NCI-H526 treated with DMSO at 0.1 percent for 48 hours (cell line): ENCODE data around the gene ALDH2.
"Not testable (repeated sequence)": the region's sequence is repeated elsewhere in the genome, so short reads cannot be mapped to it uniquely, and the experiment has no call there.

Source experiments
- DNase-seq: peaks from one replicate; lab custom pipeline; 2025; lab: John Stamatoyannopoulos, UW

Gene ALDH2

GRCh38 chr12:111789779-111790178 lies 23.0 kb downstream of the ALDH2 start:
- DNase-seq = no peak

DNA sequence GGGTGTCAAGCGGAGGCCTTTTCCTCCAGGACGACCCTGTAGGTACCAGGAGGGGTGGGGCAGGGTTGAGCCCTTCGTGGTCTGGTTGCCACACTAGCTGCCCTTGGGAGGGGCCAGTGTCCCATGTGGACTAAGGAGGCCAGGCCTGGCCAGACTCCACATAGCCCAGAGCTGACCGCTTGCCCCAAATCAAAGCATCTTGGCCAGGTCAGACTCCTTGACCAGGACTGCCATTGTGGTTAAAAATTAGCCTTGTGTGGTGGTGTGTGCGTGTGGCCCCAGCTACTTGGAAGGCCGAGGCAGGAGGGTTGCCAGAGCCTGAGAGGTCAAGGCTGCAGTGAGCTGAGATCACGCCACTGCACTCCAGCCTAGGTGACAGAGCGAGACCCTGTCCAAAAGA lies 24.8 kb downstream of the ALDH2 start:
- DNase-seq = no peak

GRCh38 chr12:111792155-111792855 lies 25.6 kb downstream of the ALDH2 start:
- no peak for DNase-seq

- DNase-seq = no peak
Observed at GRCh38 chr12:111792856-111793235, 26.1 kb downstream of the ALDH2 start.

DNA sequence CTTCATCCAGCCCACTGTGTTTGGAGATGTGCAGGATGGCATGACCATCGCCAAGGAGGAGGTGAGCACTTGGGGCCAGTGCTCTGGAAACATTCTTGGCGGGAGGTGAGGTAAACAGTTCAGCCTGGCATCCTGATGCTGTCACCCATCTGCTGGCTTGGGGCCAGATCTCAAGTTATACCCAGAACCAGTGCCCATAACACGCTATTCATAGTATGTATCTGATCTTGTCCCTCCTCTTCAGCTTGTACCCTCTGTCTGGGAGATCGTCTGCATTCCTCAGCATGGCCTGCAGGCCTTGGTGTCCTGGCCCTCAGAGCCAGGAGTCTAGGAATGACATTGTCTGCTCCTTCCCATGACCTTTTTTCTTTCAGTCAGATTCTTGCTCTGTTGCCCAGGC lies 31.4 kb downstream of the ALDH2 start:
- DNase-seq = no peak

DNA sequence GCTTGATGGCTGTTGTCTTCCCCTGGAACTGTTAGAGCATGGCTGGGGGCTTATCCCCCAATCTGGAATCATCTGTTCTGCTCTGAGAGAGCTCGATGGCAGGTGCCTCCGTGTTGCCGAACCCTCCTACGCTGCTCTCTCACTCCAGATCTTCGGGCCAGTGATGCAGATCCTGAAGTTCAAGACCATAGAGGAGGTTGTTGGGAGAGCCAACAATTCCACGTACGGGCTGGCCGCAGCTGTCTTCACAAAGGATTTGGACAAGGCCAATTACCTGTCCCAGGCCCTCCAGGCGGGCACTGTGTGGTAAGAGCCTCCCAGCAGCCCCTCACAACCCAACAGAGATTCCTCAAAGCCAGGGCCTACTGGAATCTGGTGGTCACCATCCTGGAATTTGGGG lies 33.0 kb downstream of the ALDH2 start:
- no peak for DNase-seq

DNA sequence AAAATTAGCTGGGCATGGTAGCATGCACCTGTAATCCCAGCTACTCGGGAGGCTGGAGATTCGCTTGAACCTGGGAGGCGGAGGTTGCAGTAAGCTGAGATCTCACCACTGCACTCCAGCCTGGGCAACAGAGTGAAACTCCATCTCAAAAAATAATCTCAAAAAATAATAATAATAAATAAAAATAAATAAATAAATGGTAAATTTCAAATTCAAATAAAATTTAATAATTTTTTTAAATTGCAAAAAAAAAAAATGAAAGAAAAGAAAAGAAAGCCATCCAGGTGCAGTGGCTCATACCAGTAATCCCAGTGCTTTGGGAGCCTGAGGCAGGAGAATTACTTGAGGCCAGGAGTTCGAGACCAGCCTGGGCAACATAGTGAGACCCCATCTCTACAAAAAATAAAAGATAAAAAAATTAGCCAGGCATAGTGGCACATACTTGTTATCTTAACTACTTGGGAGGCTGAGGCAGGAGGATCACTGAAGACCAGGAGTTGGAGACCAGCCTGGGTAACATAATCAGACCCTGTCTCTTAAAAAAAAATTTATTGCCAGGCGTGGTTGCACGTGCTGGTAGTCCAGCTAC lies 36.4 kb downstream of the ALDH2 start:
- DNase-seq = no peak

DNA sequence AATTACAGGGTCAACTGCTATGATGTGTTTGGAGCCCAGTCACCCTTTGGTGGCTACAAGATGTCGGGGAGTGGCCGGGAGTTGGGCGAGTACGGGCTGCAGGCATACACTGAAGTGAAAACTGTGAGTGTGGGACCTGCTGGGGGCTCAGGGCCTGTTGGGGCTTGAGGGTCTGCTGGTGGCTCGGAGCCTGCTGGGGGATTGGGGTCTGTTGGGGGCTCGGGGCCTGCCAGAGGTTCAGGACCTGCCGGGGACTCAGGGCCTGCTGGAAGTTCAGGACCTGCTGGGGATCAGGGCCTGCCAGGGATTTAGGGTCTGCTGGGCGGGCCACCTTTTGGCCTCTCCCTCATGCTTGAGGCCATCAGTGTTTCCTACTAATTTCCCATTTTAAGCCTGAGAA lies 37.1 kb downstream of the ALDH2 start:
- no peak for DNase-seq

- DNase-seq = no peak
Observed at GRCh38 chr12:111806304-111806703, 39.6 kb downstream of the ALDH2 start.

DNA sequence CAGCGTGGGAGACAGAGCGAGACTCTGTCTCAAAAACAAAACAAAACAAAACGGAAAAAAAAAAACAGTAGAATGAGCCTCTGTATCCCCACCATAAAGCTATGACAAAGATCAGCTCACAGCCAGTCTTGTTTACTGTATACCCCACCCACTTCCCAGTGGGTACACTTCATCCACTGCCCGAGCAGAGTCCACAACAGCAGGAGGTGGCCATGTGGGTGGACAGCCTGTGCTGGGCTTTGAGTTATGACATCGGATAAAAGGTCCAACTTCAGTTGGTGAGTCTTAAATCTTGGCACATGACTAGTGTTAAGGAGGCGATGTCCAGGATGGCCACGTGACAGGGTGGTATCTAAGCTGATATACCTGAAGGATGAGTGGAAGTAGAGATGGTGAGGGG lies 40.5 kb downstream of the ALDH2 start:
- DNase-seq = no peak

GRCh38 chr12:111812881-111813741 lies 46.4 kb downstream of the ALDH2 start:
- DNase-seq = peak; percentile 68

GRCh38 chr12:111816065-111816615 lies 49.4 kb downstream of the ALDH2 start:
- DNase-seq = no peak

- DNase-seq = peak; percentile 86
Observed at GRCh38 chr12:111816898-111817297, 50.2 kb downstream of the ALDH2 start.

GRCh38 chr12:111818340-111818739 lies 51.6 kb downstream of the ALDH2 start:
- DNase-seq = no peak

GRCh38 chr12:111819191-111820158 lies 52.7 kb downstream of the ALDH2 start:
- DNase-seq = no peak

DNA sequence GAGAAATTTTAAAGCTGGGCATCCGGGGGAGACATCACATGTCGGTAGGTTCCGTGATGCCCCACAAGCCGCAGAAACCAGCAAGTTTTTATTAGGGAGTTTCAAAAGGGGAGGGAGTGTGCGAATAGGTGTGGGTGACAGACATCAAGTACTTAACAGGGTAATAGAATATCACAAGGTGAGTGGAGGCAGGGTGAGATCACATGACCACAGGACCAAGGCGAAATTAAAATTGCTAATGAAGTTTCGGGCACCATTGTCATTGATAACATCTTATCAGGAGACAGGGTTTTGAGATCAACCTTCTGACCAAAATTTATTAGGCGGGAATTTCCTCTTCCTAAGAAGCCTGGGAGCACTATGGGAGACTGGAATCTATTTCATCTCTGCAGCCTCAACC lies 54.1 kb downstream of the ALDH2 start:
- DNase-seq = not testable (repeated sequence)

DNA sequence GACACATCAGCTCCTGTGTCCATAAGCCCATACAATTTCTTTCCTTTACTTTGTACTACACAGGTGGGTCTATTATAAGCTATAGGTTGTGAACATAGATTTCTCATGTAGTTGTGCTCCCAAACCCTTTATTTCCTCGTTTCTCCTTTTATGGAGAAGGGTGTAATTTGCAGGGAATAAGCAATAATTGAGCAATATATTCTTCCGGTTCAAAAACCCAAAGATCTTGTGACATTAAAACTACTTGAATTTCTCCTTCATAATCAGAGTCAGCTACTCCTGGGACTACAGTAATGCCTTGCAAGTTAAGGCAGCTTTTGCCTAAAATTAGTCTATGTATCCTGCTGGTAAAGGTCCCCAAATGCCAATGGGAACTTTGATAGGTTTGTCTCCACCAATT lies 56.2 kb downstream of the ALDH2 start:
- no peak for DNase-seq

- no peak for DNase-seq
Observed at GRCh38 chr12:111823891-111824290, 57.2 kb downstream of the ALDH2 start.

DNA sequence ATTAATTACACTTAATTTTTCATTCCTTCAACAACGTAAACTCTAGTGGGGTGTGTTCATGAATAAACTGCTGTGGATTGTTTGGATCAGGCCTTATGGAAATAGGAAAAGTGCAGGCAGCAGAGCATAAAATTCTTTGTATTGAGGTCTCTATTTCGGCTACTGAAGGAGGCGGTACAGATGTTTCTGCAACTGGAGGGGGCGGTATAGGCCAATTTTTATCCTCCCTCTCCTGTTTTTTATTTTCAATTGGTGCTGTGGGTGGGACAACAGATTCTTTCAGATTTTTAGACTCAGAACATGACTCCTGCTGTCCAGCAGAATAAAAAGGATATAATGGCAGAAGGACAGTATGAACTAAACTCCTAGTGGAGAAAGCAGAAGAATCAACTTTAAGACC lies 57.6 kb downstream of the ALDH2 start:
- peak; percentile 9 for DNase-seq

- no peak for DNase-seq
Observed at GRCh38 chr12:111825509-111825908, 58.8 kb downstream of the ALDH2 start.

GRCh38 chr12:111826316-111826715 lies 59.6 kb downstream of the ALDH2 start:
- DNase-seq = no peak

DNA sequence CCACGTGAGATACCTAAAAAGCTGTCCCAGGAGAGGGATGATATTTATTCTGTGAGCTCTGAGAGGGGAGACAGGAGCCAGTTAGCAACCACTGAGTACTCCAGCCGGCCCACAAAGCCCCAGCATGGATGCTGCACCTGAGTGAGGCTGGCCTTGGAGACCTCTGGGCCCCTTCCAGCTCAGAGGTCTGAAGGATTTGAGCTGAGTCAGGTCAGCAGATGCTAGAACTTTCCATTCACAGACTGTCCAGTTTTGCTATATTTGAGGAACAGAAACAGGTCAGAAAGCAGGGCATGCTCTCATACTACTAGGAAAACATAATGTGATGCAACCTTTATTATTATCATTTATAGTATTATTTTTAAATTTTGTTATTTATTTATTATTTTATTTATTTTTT lies 60.3 kb downstream of the ALDH2 start:
- no peak for DNase-seq
